ENCODE results near the gene GPER1. TPM values are rescaled to one million over a fixed set of nuclear protein-coding genes. Genes with fewer than 3 reads are reported as not detected.
"Not testable (repeated sequence)": the region's sequence is repeated elsewhere in the genome, so short reads cannot be mapped to it uniquely, and the experiment has no call there.

The GPER1 gene
- total RNA-seq, 4 donors from 2014 or later: 12.5 to 29.2 (median 21.2) TPM

DNA sequence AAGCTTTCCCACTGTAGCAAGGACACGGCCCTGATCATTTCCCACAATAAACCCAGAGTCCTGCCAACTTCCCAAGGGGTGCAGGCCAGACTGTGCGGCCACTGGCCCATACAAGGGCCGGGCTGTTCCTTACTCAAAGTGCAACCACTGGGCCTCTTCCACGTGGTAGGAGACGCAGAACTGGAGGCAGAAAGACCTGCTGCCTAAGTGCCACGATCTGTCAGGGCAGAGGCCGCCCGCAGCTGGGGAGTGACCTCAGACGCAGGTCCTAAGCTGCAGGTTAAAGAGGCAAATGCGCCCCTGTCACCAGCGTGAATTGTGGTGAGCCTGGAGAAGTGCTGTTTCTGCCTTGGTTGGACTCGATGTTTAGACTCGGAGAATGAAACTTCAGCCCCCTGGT lies 26.2 kb downstream of the GPER1 start:
- WGBS, 2 donors: 91 to 96% methylated on average over 9 to 12 of the region's 13 CpGs
- peaks cover 0 to 6% of the 10 kb centered on the region in 2 donors for H3K4me1 ChIP-seq
- no peaks in the 10 kb centered on the region for H3K9me3 ChIP-seq
- no peak for TF ChIP-seq POLR2A (IDR thresholded peaks at IDR 0.05)
- TF ChIP-seq, protein P1, sequence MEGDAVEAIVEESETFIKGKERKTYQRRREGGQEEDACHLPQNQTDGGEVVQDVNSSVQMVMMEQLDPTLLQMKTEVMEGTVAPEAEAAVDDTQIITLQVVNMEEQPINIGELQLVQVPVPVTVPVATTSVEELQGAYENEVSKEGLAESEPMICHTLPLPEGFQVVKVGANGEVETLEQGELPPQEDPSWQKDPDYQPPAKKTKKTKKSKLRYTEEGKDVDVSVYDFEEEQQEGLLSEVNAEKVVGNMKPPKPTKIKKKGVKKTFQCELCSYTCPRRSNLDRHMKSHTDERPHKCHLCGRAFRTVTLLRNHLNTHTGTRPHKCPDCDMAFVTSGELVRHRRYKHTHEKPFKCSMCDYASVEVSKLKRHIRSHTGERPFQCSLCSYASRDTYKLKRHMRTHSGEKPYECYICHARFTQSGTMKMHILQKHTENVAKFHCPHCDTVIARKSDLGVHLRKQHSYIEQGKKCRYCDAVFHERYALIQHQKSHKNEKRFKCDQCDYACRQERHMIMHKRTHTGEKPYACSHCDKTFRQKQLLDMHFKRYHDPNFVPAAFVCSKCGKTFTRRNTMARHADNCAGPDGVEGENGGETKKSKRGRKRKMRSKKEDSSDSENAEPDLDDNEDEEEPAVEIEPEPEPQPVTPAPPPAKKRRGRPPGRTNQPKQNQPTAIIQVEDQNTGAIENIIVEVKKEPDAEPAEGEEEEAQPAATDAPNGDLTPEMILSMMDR (IDR thresholded peaks at IDR 0.05): no peak
- intact Hi-C loops (cut with DNase I): no loop called here
- DNase-seq: no peak
- no peaks in the 10 kb centered on the region for H3K27me3 ChIP-seq
- no peak overlapping the region for H3K4me3 ChIP-seq (replicated peaks in 1 of 3)
- no peak overlapping the region for H3K27ac ChIP-seq
- peaks cover 0 to 3% of the 10 kb centered on the region in 2 donors for H3K36me3 ChIP-seq

DNA sequence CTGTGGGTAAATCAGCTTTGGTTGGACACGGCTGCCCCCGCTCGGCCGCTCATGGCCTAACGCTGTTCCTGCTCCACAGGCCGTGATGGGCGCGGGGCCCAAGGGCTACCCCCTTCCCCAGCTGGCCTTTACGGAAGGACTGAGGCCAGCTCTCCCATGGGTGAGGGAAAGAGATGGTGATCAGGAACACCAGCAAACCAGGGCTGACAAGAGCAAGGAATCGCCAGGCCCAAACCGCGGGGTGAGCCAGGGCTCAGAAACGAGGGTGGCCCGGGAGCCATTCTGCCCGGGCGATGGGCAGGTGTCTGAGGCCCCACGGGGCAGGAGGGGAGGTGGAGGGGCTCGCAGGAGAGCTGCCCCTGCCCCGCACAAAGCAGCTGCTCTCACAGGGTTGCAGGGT lies 26.6 kb downstream of the GPER1 start:
- Histone ChIP-seq H3K4me3 (replicated peaks in 1 of 3) (no peak overlapping the region), H3K27ac (no peak overlapping the region), H3K9me3 (no peaks in the 10 kb centered on the region), H3K4me1 (peaks cover 0 to 6% of the 10 kb centered on the region in 2 donors), H3K36me3 (peaks cover 0 to 3% of the 10 kb centered on the region in 2 donors), H3K27me3 (no peaks in the 10 kb centered on the region)
- DNase-seq: no peak
- intact Hi-C loops (cut with DNase I): no loop called here
- WGBS, 2 donors: 80 to 89% methylated on average over 10 to 18 of the region's 19 CpGs
- TF ChIP-seq POLR2A (IDR thresholded peaks at IDR 0.05): no peak
- TF ChIP-seq, protein P1 (IDR thresholded peaks at IDR 0.05): no peak

- H3K9me3 ChIP-seq; H3K27ac ChIP-seq; H3K27me3 ChIP-seq; H3K4me3 ChIP-seq (replicated peaks in 1 of 3); H3K4me1 ChIP-seq; intact Hi-C loops (cut with DNase I); H3K36me3 ChIP-seq; DNase-seq: not testable (repeated sequence)
- WGBS, 2 donors: 92 to 94% methylated on average over 42 to 44 of the region's 44 CpGs
Observed at GRCh38 chr7:1115171-1116045, 27.5 kb downstream of the GPER1 start.

DNA sequence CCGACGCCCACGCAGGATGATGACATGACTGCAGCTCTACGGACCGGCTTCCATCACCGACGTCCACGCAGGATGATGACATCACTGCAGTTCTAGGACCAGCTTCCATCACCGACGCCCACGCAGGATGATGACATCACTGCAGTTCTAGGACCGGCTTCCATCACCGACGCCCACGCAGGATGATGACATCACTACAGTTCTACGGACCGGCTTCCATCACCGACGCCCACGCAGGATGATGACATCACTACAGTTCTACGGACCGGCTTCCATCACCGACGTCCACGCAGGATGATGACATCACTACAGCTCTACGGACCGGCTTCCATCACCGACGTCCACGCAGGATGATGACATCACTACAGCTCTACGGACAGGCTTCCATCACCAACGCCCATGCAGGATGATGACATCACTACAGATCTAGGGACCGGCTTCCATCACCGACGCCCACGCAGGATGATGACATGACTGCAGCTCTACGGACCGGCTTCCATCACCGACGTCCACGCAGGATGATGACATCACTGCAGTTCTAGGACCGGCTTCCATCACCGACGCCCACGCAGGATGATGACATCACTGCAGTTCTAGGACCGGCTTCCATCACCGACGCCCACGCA lies 28.6 kb downstream of the GPER1 start:
- H3K4me1 ChIP-seq; H3K4me3 ChIP-seq (replicated peaks in 1 of 3); H3K36me3 ChIP-seq; H3K27me3 ChIP-seq; DNase-seq; H3K27ac ChIP-seq; intact Hi-C loops (cut with DNase I); H3K9me3 ChIP-seq: not testable (repeated sequence)
- WGBS, 2 donors: 93 to 95% methylated on average over 38 to 49 of the region's 49 CpGs

DNA sequence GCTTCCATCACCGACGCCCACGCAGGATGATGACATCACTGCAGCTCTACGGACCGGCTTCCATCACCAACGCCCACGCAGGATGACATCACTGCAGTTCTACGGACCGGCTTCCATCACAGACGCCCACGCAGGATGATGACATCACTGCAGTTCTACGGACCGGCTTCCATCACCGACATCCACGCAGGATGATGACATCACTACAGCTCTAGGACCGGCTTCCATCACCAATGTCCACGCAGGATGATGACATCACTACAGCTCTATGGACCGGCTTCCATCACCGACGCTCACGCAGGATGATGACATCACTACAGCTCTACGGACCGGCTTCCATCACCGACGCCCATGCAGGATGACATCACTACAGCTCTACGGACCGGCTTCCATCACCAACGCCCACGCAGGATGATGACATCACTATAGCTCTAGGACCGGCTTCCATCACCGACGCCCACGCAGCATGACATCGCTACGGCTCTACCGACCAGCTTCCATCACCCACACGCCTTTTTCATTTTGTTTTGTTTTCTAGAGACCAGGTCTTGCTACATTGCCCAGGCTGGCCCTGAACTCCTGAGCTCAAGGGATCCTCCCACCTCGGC lies 29.5 kb downstream of the GPER1 start:
- intact Hi-C loops (cut with DNase I): no loop called here
- Histone ChIP-seq H3K4me1 (peaks cover 10 to 15% of the 10 kb centered on the region in 2 donors), H3K9me3 (no peaks in the 10 kb centered on the region), H3K27ac (no peak overlapping the region), H3K36me3 (no peaks in the 10 kb centered on the region), H3K4me3 (replicated peaks in 1 of 3) (no peak overlapping the region), H3K27me3 (no peaks in the 10 kb centered on the region)
- 95 to 97% methylated on average over 38 of the region's 38 CpGs for WGBS, 2 donors
- no peak for DNase-seq
- TF ChIP-seq, protein P1 (IDR thresholded peaks at IDR 0.05): no peak
- no peak for TF ChIP-seq POLR2A (IDR thresholded peaks at IDR 0.05)

DNA sequence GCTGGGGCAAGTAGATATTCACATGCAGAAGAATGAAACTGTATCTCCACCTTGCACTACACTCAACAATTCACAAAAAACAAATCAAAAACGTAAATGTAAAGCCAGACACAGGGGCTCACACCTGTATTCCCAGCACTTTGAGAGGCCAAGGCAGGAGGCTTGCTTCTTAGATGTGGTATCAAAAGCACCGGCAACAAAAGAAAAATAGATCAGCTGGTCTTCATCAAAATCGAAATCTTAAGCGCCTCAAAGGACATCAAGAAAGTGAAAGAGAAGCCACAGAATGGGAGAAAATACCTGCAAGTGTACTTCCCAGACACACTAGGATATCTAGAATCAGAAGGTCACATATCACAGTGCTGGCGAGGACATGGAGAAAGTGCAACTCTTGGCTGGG lies 31.3 kb downstream of the GPER1 start:
- no peaks in the 10 kb centered on the region for H3K27me3 ChIP-seq
- no peak overlapping the region for H3K4me3 ChIP-seq (replicated peaks in 1 of 3)
- no peaks in the 10 kb centered on the region for H3K9me3 ChIP-seq
- H3K4me1 ChIP-seq: peaks cover 21 to 33% of the 10 kb centered on the region in 2 donors
- TF ChIP-seq POLR2A (IDR thresholded peaks at IDR 0.05): no peak
- TF ChIP-seq, protein P1 (IDR thresholded peaks at IDR 0.05): no peak
- no peak for DNase-seq
- no peaks in the 10 kb centered on the region for H3K36me3 ChIP-seq
- no peak overlapping the region for H3K27ac ChIP-seq
- 93 to 96% methylated on average over 5 of the region's 5 CpGs for WGBS, 2 donors
- intact Hi-C loops (cut with DNase I): no loop called here
